ENCODE measurements around the gene TENM3. TPM values are rescaled to one million over a fixed set of nuclear protein-coding genes. Genes with fewer than 3 reads are reported as not detected.

TENM3 gene
- total RNA-seq, 4 donors from 2014 or later = 3.4 to 9.8 (median 6.9) TPM

DNA sequence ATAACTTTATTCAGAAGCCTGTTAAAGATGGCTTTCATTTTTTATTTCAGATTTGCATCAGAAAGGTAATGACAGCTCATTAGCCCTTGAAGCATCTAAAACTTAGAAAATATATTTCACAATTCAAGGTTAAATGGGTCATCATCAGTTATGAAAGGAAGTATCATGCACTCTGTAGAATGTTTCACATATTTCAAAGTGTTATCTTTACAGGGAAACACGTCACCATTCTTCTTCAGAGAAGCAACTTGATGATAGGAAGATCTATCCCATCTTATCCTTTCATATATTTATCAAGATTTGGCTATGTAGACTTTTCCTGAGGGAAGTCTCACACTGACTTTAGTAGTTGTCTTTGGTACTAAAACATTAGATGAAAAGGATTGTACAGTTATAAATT, 277.8 kb downstream of the TENM3 start:
- in situ Hi-C loops (cut with MboI; ENCODE audit: low pct_ligation_motif_present in 1 of 4, low pct_unique_long_range_greater_than_20kb in 1 of 4, low sequenced_read_pairs in 3 of 4) = no loop called here
- DNase-seq = no peak
- Histone ChIP-seq H3K4me1 (no peaks in the 10 kb centered on the region), H3K27ac (no peak overlapping the region), H3K36me3 (no peaks in the 10 kb centered on the region), H3K27me3 (no peaks in the 10 kb centered on the region), H3K4me3 (no peak overlapping the region), H3K9me3 (no peaks in the 10 kb centered on the region)
- TF ChIP-seq EP300 (IDR thresholded peaks at IDR 0.05; ENCODE audit: low read depth) (no peak), POLR2A (IDR thresholded peaks at IDR 0.05) (no peak), CTCF (IDR thresholded peaks at IDR 0.05) (no peak), POLR2AphosphoS5 (IDR thresholded peaks at IDR 0.05) (no peak)
- 43 to 57% methylated on average over 1 of the region's 1 CpG for WGBS, 2 donors (ENCODE audit: low coverage in 1 of 2)
- intact Hi-C loops (cut with DNase I; ENCODE audit: low total_unique reads) = no loop called here

DNA sequence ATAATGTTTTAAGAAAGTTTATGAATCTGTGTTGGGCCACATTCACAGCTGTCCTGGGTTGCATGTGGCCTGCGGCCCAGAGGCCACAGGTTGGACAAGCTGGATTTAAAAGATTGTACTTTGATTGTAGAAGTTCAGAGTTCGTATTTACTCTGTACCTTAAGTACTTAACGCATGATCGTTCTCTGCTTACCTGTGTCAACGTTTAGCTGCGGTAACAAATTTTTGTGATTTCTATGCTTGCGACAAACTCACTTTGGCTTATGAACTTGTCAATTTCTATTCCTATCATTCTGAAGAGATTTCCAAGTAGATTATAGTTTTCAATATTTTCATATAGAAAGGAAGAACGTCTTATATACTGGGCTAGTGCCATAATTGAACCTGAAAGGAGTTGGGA, 285.6 kb downstream of the TENM3 start:
- no peaks in the 10 kb centered on the region for H3K9me3 ChIP-seq
- DNase-seq = no peak
- 78 to 79% methylated on average over 8 of the region's 8 CpGs for WGBS, 2 donors (ENCODE audit: low coverage in 1 of 2)
- intact Hi-C loops (cut with DNase I; ENCODE audit: low total_unique reads) (no loop called here), in situ Hi-C loops (cut with MboI; ENCODE audit: low pct_ligation_motif_present in 1 of 4, low pct_unique_long_range_greater_than_20kb in 1 of 4, low sequenced_read_pairs in 3 of 4) (no loop called here)
- no peaks in the 10 kb centered on the region for H3K27me3 ChIP-seq
- no peaks in the 10 kb centered on the region for H3K36me3 ChIP-seq
- TF ChIP-seq POLR2A (IDR thresholded peaks at IDR 0.05) = no peak
- no peak for TF ChIP-seq CTCF (IDR thresholded peaks at IDR 0.05)
- no peak for TF ChIP-seq EP300 (IDR thresholded peaks at IDR 0.05; ENCODE audit: low read depth)
- TF ChIP-seq POLR2AphosphoS5 (IDR thresholded peaks at IDR 0.05) = no peak
- H3K4me1 ChIP-seq = peaks cover 0 to 5% (median 0%) of the 10 kb centered on the region in 4 donors
- no peak overlapping the region for H3K27ac ChIP-seq
- H3K4me3 ChIP-seq = no peak overlapping the region

DNA sequence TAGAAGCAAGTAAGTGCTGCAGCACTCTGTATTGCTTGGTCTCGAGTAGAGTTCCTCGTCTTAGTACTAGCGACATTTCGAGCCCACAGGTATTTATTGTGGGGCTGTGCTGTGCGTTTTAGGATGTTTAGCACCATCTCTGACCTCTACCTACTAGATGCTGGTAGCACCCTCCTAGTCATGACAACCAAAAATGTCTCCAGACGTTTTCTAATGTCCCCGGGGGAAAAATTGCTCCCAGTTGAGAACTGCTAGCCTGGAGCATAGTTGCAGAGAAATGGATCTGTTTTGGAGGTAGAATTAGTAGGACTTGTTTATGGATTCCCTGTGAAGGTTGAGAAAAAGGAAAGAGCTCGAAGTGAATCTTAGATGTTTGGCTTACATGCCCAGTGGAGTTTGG, 287.2 kb downstream of the TENM3 start:
- Histone ChIP-seq H3K27me3 (no peaks in the 10 kb centered on the region), H3K36me3 (no peaks in the 10 kb centered on the region), H3K9me3 (no peaks in the 10 kb centered on the region), H3K4me1 (peaks cover 0 to 5% (median 0%) of the 10 kb centered on the region in 4 donors), H3K27ac (no peak overlapping the region), H3K4me3 (no peak overlapping the region)
- no peak for DNase-seq
- 77 to 78% methylated on average over 3 to 8 of the region's 8 CpGs for WGBS, 2 donors (ENCODE audit: low coverage in 1 of 2)
- intact Hi-C loops (cut with DNase I; ENCODE audit: low total_unique reads) (no loop called here), in situ Hi-C loops (cut with MboI; ENCODE audit: low pct_ligation_motif_present in 1 of 4, low pct_unique_long_range_greater_than_20kb in 1 of 4, low sequenced_read_pairs in 3 of 4) (no loop called here)
- TF ChIP-seq POLR2AphosphoS5 (IDR thresholded peaks at IDR 0.05) (no peak), EP300 (IDR thresholded peaks at IDR 0.05; ENCODE audit: low read depth) (no peak), POLR2A (IDR thresholded peaks at IDR 0.05) (no peak), CTCF (IDR thresholded peaks at IDR 0.05) (no peak)

DNA sequence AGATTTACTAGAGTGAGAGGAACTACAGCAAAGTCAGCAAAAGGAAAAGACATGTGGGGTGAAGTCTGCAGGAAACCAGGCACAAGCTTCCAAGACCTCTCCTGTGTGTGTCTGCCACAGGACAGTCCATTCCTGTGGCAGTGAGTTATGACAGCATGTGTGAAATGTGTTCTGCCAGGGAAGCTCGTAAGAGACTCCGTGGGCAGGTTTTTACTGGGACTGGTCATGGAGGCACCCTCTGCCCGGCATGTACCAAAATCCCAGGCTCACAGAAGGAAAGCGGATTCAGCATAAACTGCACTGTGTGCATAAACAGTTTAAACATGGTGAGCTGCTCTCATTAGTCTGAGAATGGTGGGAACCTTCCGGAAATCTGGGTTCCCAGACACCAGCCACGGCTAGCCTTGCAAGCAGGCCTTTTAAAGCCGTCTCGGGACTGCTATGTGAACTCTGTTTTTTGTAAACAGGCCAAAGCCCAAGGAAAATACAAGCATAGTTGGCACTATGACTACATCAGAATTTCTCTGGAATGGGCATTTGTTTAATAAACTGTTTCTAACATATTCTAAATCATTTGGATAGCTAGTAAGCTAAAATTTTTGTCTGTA, 288.5 kb downstream of the TENM3 start:
- Histone ChIP-seq H3K27ac (peak overlapping the region; percentile 20 to 61 (median 32)), H3K9me3 (no peaks in the 10 kb centered on the region), H3K27me3 (no peaks in the 10 kb centered on the region), H3K4me1 (peaks cover 0 to 5% (median 0%) of the 10 kb centered on the region in 4 donors), H3K36me3 (no peaks in the 10 kb centered on the region), H3K4me3 (no peak overlapping the region)
- intact Hi-C loops (cut with DNase I; ENCODE audit: low total_unique reads) (no loop called here), in situ Hi-C loops (cut with MboI; ENCODE audit: low pct_ligation_motif_present in 1 of 4, low pct_unique_long_range_greater_than_20kb in 1 of 4, low sequenced_read_pairs in 3 of 4) (no loop called here)
- no peak for TF ChIP-seq POLR2AphosphoS5 (IDR thresholded peaks at IDR 0.05)
- no peak for TF ChIP-seq POLR2A (IDR thresholded peaks at IDR 0.05)
- no peak for TF ChIP-seq EP300 (IDR thresholded peaks at IDR 0.05; ENCODE audit: low read depth)
- no peak for TF ChIP-seq CTCF (IDR thresholded peaks at IDR 0.05)
- 63 to 76% methylated on average over 2 to 8 of the region's 8 CpGs for WGBS, 2 donors (ENCODE audit: low coverage in 1 of 2)
- DNase-seq = no peak
